B cell (primary cell): ENCODE data around the gene NUP93. TPM values are rescaled to one million over a fixed set of nuclear protein-coding genes. Genes with fewer than 3 reads are reported as not detected.

ENCODE experiments used
- ATAC-seq: fragments of 200-7000 bp; cut with Tn5 transposase; one replicate; pipeline ENCODE4 v1.10.0; 2021; ENCODE audit warnings: low read depth, mild to moderate bottlenecking, moderate number of reproducible peaks, moderate library complexity
- CTCF ChIA-PET: fragments of 350-600 bp; sonication (Branson Sonifier 250); formaldehyde crosslinking; loops from one replicate; lab custom pipeline; 2021; ENCODE audit warnings: antibody characterized with exemption, inconsistent platforms; lab: Charles Lee
- POLR2A ChIA-PET: fragments of 350-600 bp; sonication (Branson Sonifier 250); formaldehyde crosslinking; loops from one replicate; lab custom pipeline; 2021; ENCODE audit warnings: antibody characterized with exemption; lab: Charles Lee
- DNase-seq: peaks from one replicate; pipeline ENCODE4 v3.0.0; 2013
- H2AFZ ChIP-seq: 2 replicates; pipeline ENCODE4 v1.6.1; 2012; ENCODE audit warnings: mild to moderate bottlenecking, low read depth, low read length; ENCODE audit not compliant: insufficient read depth, poor library complexity, severe bottlenecking
- H3K27ac ChIP-seq, 2 donors: 1 replicate in 1 of 2; 2 replicates in 1 of 2; pipeline ENCODE4 v1.5.1; 2012 to 2013; ENCODE audit warnings: low read length in 2 of 2, mild to moderate bottlenecking in 2 of 2, moderate library complexity in 1 of 2
- H3K27me3 ChIP-seq, 4 experiments: fragments of 200-600 bp in 1 of 4; sonication (generic) in 1 of 4; replicated peaks in 1 of 4; 1 replicate in 2 of 4; 2 replicates in 2 of 4; pipeline versions ENCODE4 v1.6.1 to v1.7.0; 2013 to 2016; ENCODE audit warnings: low read length in 3 of 4, mild to moderate bottlenecking in 2 of 4, mixed read lengths in 1 of 4, moderate library complexity in 1 of 4; ENCODE audit not compliant: insufficient read depth in 4 of 4, control insufficient read depth in 3 of 4; ENCODE audit errors: control extremely low read depth in 1 of 4
- H3K36me3 ChIP-seq, 2 experiments: replicated peaks in 1 of 2; 1 replicate in 1 of 2; 2 replicates in 1 of 2; pipeline versions ENCODE4 v1.6.1 to v1.7.1; 2013; ENCODE audit warnings: low read length in 1 of 2; ENCODE audit not compliant: insufficient read depth in 2 of 2, control insufficient read depth in 1 of 2; ENCODE audit errors: control extremely low read depth in 1 of 2, extremely low read depth in 1 of 2
- H3K4me1 ChIP-seq, 2 donors: fragments of 200-600 bp in 1 of 2; sonication (generic) in 1 of 2; 1 replicate in 1 of 2; 2 replicates in 1 of 2; pipeline versions ENCODE4 v1.5.1 to v1.6.1; 2013 to 2017; ENCODE audit warnings: low read length in 2 of 2; ENCODE audit not compliant: control insufficient read depth in 2 of 2, insufficient read depth in 2 of 2
- H3K4me2 ChIP-seq: replicated peaks from 2 replicates; pipeline ENCODE3; 2012; ENCODE audit warnings: mild to moderate bottlenecking, low read depth, low read length; ENCODE audit not compliant: poor library complexity, severe bottlenecking
- H3K4me3 ChIP-seq, 5 experiments: fragments of 200-600 bp in 1 of 5; sonication (generic) in 1 of 5; 1 replicate in 3 of 5; 2 replicates in 2 of 5; pipeline versions ENCODE4 v1.5.1 to v1.7.0; 2011 to 2016; ENCODE audit warnings: low read length in 4 of 5, mild to moderate bottlenecking in 4 of 5, low read depth in 2 of 5, control low read depth in 1 of 5, moderate library complexity in 1 of 5; ENCODE audit not compliant: insufficient read depth in 1 of 5; ENCODE audit errors: control extremely low read depth in 1 of 5, extremely low read depth in 1 of 5
- H3K79me2 ChIP-seq: fragments of 200-600 bp; sonication (generic); one replicate; pipeline ENCODE4 v1.6.0; 2016; ENCODE audit warnings: low read length; ENCODE audit not compliant: control insufficient read depth, insufficient read depth
- H3K9ac ChIP-seq: fragments of 200-600 bp; sonication (generic); 2 replicates; pipeline ENCODE4 v1.6.1; 2017; ENCODE audit warnings: mild to moderate bottlenecking, low read length, moderate library complexity
- H3K9me3 ChIP-seq, 3 donors: one replicate each; pipeline versions ENCODE4 v1.6.1 to v1.7.1; 2013; ENCODE audit warnings: low read length in 2 of 3; ENCODE audit not compliant: control insufficient read depth in 2 of 3, insufficient read depth in 1 of 3; ENCODE audit errors: control extremely low read depth in 1 of 3
- H4K20me1 ChIP-seq: 2 replicates; pipeline ENCODE4 v1.6.0; 2012; ENCODE audit warnings: mild to moderate bottlenecking, low read length; ENCODE audit not compliant: insufficient read depth, control insufficient read depth, poor library complexity, severe bottlenecking
- H3K27ac Mint-ChIP-seq: one replicate; pipeline ENCODE4 v1.8.0; 2021; ENCODE audit warnings: mixed read lengths
- H3K27me3 Mint-ChIP-seq: one replicate; pipeline ENCODE4 v1.8.0; 2021; ENCODE audit warnings: mixed read lengths
- H3K4me1 Mint-ChIP-seq: one replicate; pipeline ENCODE4 v1.8.0; 2021; ENCODE audit warnings: mixed read lengths
- H3K4me3 Mint-ChIP-seq: one replicate; pipeline ENCODE4 v1.8.0; 2021; ENCODE audit warnings: mixed read lengths
- H3K9me3 Mint-ChIP-seq: one replicate; pipeline ENCODE4 v1.8.0; 2022; ENCODE audit warnings: mixed read lengths; ENCODE audit not compliant: insufficient read depth
- CTCF ChIP-seq: fragments of 200-600 bp; IDR thresholded peaks from one replicate; pipeline ENCODE4 v1.8.0; 2022; ENCODE audit warnings: antibody characterized with exemption, mild to moderate bottlenecking
- EZH2 ChIP-seq: IDR thresholded peaks from 2 replicates; pipeline ENCODE4 v1.6.1; 2012; ENCODE audit warnings: borderline replicate concordance, low read depth, mild to moderate bottlenecking, moderate library complexity, low read length; ENCODE audit not compliant: insufficient read depth, poor library complexity, severe bottlenecking
- WGBS: methylation state at CpG from one replicate; pipeline ENCODE4 v1.1.5; 2013; ENCODE audit warnings: missing lambda C conversion rate; ENCODE audit not compliant: insufficient coverage; 5-methylcytosine and 5-hydroxymethylcytosine counted together
- intact Hi-C: fragments of 100-400 bp; cut with micrococcal nuclease; formaldehyde crosslinking; loops from one replicate; pipeline ENCODE4 v1.10.0; 2022
- polyA plus RNA-seq: library from polyadenylated mRNA; depleted of rRNA; stranded (reverse); fragments of >200 nt; gene quantifications from 2 replicates; pipeline ENCODE4 v1.2.3, GENCODE V29; 2012
- total RNA-seq, 2 donors: library from RNA; stranded (reverse); fragments of 120-200 nt in 1 of 2; gene quantifications; 1 replicate in 1 of 2; 2 replicates in 1 of 2; pipeline versions ENCODE4 v1.2.3 to v1.2.4, GENCODE V29; 2013 to 2022

NUP93 gene
- total and polyA plus RNA-seq, 2 donors (not counting 1 experiment from before 2014, with no cell fraction given): 23.6 to 64.6 TPM

DNA sequence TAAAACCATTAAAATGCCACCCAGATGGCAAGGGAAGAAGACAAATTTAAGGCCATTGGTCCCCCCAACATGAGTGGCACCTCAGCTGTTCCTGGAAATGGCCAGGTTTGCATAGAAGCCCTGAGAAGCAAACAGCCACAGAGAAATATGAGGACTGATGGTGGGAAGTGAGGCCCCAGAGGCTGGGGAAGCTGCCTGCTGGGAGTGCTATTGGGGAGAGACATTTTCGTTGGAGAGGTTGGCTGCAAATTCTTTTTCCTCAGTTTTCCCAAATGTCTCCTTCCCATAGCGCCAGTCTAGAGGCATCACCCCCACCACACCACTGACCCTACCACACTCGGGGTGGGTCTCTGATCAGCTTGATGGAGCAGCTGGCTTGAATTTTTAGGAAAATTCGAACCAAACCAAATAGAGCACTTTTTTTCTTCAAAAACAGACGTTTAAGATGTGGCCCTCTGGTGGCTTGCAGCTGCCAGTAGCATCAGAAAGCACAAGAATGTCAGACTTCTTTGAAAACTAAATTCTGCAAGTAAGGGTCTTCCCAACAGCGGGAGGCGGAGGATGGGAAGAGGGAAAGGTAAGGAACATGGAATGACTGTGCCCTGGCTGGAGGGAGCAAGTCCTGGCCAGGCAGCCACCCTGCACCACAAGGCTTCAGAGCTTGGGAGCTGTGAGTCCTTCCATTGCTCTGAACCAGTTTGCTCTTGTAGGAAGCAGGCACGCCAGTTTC is 121.9 kb downstream of the NUP93 start:
- ATAC-seq (no peak), DNase-seq (no peak)
- Histone ChIP-seq H3K4me1 (peaks cover 0 to 17% of the 10 kb centered on the region in 2 donors), H4K20me1 (no peaks in the 10 kb centered on the region), H2AFZ (no peak overlapping the region), H3K9me3 (peaks cover 0 to 7% (median 0%) of the 10 kb centered on the region in 3 donors), H3K27ac (no peak overlapping the region), H3K9ac (no peak overlapping the region), H3K36me3 (no peaks in the 10 kb centered on the region), H3K79me2 (no peaks in the 10 kb centered on the region), H3K27me3 (no peaks in the 10 kb centered on the region), H3K4me3 (no peak overlapping the region), H3K4me2 (no peak overlapping the region)
- Mint-ChIP-seq H3K27me3 (no peaks in the 10 kb centered on the region), H3K27ac (no peak overlapping the region), H3K4me3 (no peak overlapping the region), H3K9me3 (no peaks in the 10 kb centered on the region), H3K4me1 (peaks cover 16% of the 10 kb centered on the region)
- intact Hi-C loops: no loop called here
- CTCF ChIA-PET: interaction anchor here (0.5 to 1.1 kb wide), 5 partner anchors 10 to 318 kb away, joined by 3 to 4 read pairs (median 3); no protein-coding TSS in a partner anchor
- 40% methylated on average over 6 of the region's 8 CpGs for WGBS
- POLR2A ChIA-PET: interaction anchor here (0.6 kb wide), 1 partner anchor 10 kb away, joined by 4 read pairs; no protein-coding TSS in a partner anchor
- TF ChIP-seq CTCF (no peak), EZH2 (no peak)

DNA sequence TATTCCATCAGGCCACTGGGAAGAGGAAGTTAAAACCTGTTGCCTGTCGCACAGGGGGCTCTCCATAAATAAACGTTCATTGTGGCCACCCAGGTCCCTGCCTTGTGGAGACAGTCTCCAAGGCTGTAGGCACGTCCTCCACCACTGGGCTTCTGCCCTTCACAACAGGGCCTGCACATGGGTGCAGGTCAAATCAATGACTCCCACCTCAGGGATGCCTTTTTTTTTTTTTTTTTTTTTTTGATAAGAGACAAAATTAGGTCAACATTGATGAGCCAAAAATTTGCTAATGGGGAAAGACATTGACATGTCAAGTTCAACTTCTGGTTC is 122.4 kb downstream of the NUP93 start:
- H3K27ac Mint-ChIP-seq: no peak overlapping the region
- Histone ChIP-seq H3K79me2 (no peaks in the 10 kb centered on the region), H4K20me1 (no peaks in the 10 kb centered on the region), H3K27me3 (no peaks in the 10 kb centered on the region), H3K9ac (no peak overlapping the region), H3K4me3 (no peak overlapping the region), H3K9me3 (peaks cover 0 to 7% (median 0%) of the 10 kb centered on the region in 3 donors), H3K27ac (no peak overlapping the region), H3K36me3 (no peaks in the 10 kb centered on the region), H2AFZ (no peak overlapping the region), H3K4me1 (peaks cover 0 to 12% of the 10 kb centered on the region in 2 donors), H3K4me2 (no peak overlapping the region)
- ChIA-PET CTCF (interaction anchor here (1.1 kb wide), 1 partner anchor 32 kb away, joined by 3 read pairs; no protein-coding TSS in a partner anchor), POLR2A (no interaction called here)
- WGBS: 40% methylated on average over 3 of the region's 3 CpGs
- no peak overlapping the region for H3K4me3 Mint-ChIP-seq
- H3K4me1 Mint-ChIP-seq: peaks cover 12% of the 10 kb centered on the region
- TF ChIP-seq EZH2: no peak
- no peak for TF ChIP-seq CTCF
- no peak for ATAC-seq
- no peaks in the 10 kb centered on the region for H3K27me3 Mint-ChIP-seq
- H3K9me3 Mint-ChIP-seq: no peaks in the 10 kb centered on the region
- intact Hi-C loops: no loop called here
- DNase-seq: no peak
